HL-60 (cell line): ENCODE data around the gene NAB2.

Source experiments
- CTCF ChIP-seq: IDR thresholded peaks from one replicate; pipeline ENCODE4 v1.5.1; 2011; ENCODE audit warnings: low read length, control low read depth, inconsistent platforms; ENCODE audit not compliant: insufficient read depth
- GABPA ChIP-seq: IDR thresholded peaks from 2 replicates; pipeline ENCODE4 v1.6.1; 2012; ENCODE audit warnings: low read depth
- POLR2AphosphoS5 ChIP-seq: IDR thresholded peaks from 2 replicates; pipeline ENCODE4 v1.6.1; 2012; ENCODE audit warnings: low read depth
- REST ChIP-seq: IDR thresholded peaks from 2 replicates; pipeline ENCODE4 v1.6.1; 2012; ENCODE audit warnings: low read depth; ENCODE audit not compliant: insufficient replicate concordance

DNA sequence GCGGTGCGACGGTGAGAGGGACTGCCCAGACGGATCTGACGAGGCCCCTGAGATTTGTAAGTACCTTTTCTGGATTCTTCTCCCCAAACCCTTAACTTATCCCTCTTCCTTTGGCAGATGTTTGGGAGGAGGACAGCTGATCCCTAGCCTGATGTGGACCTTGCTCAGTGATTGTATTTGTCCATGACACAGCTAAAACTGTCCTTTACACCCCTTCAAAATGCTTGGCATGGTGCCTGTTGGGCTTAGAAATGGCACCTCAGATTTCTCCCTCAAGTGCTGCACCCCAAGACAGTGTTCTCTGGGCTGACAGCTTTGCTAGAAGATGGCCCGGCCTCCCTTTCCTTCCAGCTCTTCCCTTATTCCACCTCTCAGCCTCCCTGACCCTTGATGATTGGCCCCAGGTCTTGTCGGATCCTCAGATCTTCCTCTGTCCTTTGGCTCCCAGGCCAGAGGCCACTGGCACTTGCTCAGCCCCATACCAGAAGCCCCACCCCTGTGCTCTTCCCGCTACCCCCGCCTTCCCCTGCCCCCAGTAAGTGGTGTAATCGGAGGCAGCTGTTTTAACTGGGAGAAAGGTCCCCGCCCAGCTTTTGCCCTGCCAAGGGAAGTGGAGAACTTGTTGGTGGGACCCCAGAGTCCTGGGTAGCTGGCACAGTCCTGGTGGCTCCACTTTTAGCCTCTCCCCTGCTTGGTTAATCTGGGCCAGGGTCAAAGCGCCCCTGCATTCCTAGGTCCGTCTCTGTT is 49.8 kb downstream of the NAB2 start:
- TF ChIP-seq POLR2AphosphoS5 (no peak), CTCF (no peak), REST (no peak), GABPA (no peak)
